LNCAP (cell line): ENCODE results near the gene PRODH.

Experiments
- TF ChIP-seq, protein P1 (sequence below): fragments of 450-650 bp; IDR thresholded peaks from 2 replicates; pipeline ENCODE4 v1.5.1; 2017; ENCODE audit warnings: mild to moderate bottlenecking

PRODH gene

DNA sequence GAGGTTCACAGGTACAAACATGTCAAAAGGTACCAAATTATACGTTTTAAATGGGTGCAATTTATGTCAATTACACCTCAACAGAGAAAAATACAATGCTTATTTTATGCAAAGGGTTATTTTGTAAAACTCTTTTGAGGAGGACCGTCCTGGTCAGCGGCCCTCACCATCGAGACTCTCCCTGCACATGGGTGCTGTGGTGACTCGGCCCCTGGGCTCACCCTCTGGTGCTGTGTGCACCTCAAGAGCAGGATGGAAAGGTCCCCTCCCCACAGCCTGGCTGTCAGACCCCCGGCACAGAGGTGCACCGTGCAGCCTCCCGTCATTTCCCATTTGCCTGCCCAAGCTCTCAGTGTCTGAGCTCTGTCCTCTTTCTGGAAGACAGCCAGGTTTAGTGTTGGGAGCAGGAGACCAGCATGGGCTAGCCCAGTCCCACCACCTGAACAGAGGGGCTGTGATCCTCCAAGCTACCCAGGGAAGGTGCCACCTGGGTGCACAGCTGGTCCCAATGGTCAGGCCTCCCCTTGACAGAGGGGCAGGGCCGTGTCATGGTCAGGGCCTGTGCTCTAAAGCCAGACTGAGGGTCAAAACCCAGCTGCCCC is 41.8 kb upstream of the PRODH start:
- TF ChIP-seq, protein P1, sequence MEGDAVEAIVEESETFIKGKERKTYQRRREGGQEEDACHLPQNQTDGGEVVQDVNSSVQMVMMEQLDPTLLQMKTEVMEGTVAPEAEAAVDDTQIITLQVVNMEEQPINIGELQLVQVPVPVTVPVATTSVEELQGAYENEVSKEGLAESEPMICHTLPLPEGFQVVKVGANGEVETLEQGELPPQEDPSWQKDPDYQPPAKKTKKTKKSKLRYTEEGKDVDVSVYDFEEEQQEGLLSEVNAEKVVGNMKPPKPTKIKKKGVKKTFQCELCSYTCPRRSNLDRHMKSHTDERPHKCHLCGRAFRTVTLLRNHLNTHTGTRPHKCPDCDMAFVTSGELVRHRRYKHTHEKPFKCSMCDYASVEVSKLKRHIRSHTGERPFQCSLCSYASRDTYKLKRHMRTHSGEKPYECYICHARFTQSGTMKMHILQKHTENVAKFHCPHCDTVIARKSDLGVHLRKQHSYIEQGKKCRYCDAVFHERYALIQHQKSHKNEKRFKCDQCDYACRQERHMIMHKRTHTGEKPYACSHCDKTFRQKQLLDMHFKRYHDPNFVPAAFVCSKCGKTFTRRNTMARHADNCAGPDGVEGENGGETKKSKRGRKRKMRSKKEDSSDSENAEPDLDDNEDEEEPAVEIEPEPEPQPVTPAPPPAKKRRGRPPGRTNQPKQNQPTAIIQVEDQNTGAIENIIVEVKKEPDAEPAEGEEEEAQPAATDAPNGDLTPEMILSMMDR: no peak

DNA sequence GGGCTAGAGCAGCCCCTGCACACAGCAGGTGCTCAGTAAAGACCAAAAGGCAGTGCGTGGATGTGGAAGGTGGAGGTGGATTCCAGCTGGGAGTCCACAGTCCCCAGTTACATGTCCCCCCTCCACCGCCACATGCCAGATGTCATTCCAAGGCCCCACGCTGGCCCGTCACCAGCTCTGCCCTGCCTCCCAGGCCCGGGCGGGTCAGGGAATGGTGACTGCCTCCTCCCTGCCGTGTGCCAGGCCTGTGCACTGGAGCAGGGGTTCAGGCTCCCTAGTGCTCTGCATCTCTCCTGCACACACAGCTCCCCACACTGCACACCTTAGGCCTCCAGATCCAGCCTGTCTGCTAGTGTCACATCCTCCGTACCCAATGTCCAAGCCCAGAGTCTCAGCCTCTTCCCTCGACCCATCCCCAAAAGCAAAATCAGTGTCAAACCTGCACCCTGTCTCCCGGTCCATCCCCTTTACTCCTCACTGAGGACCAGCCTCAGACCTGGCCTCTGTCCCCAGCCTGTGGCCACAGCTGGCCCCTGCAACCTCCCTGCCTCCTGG is 40.2 kb upstream of the PRODH start:
- TF ChIP-seq, protein P1: no peak

DNA sequence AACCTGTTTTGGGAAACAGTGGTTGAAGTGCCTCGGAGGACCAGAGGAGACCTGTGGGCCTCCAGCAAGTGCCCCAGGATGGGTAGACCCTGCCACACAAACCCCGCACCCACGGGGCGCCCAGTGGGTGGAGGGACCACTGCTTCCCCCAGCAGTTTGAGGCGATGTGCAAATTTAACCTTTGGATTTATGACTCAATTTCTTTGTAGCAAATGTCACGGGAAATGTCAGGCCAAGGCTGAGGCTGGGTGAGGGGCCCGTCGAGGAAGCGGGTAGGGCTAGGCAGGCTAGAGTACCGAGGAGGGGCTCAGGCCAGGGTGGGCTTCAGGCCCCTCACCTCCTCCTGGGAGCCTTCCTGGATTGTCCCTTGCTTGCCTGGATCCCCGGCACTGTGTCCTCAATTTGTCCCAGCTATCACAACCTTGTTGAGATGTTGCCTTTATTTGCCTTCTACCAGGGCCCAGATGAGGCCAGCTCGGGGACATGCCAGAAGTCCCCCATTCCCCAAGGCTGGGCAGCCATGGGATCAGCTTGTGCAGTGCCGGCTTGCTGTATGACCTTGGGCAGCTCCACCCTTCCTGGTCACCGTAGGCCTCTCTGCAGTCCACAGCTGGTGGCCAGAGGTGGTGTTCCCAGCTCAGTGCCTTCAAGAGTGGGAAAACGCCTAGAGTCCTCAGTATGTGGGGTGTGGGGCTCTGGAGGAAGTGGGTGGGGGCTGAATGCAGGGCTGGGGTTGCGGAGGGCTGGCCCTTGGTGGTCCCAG is 39.5 kb upstream of the PRODH start:
- TF ChIP-seq, protein P1: no peak

DNA sequence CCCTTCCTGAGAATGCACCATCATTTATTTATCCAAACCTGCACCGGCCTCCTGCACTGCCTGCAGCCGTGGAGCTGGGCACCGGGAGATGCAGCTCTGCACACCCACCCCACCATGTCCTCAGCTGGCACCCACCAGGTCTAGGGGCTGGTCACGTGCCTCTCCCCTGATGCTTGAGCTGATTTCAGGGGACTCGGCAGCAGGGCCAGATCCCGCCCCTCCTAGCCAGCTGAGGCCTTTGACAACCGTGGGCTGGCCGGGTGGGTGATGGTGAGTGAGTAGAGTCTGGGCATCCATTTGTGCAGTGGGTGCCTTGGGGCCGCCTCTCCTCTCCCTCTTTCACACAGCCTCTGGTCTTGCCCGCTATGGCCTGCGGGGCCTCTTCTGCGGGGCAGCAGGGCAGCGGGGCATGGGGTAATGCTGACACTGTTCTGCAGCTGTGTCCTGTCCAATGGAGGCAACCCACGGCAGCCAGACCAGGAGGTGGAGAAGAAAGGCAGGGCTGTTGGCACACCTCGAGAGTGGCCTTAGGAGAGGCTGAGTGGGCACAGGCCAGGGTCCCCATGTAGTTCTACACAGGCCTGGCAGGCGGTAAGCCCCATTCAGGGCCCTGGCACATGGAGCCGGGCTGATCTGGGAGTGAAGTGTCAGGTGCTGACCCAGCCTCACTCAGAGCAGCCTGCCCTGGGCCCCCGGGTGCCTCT is 38.5 kb upstream of the PRODH start:
- TF ChIP-seq, protein P1: no peak

DNA sequence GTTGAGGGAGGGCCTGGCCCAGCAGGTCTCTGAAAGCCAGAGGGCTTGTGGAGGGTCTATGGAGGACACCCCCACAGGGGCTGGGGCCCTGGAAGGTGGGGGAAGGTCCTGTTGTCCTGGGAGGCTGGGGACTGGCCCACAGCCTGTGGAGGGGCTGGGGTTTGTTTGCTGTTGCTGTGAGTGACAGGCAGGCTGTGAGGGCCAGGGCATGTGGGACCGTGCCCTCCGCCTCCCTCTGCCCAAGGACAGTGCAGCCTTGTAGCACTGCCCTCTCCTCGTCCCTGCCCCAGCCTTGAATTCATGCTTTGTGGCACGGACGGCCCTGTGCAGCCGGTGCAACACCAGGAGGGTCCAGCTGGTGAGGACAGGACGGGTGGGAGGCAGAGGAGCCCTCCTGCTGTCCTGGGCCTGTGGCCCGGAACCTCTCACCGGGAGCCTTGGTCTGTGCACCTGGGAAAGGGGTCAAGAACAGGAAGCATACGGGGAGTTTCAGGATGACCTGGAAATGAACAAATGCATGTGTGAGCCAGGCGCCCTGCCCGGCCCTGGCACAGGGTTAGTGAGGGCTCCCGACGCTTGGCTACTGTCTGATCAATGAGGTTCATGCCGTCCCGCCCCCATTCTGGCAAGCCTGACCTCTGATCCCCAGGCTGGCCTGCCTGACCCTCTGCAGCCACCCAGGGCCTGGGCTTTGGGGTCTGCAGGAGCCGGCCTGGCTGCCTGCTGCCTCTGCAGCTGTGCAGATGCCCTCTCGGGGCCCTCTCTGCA is 37.4 kb upstream of the PRODH start:
- TF ChIP-seq, protein P1: no peak

DNA sequence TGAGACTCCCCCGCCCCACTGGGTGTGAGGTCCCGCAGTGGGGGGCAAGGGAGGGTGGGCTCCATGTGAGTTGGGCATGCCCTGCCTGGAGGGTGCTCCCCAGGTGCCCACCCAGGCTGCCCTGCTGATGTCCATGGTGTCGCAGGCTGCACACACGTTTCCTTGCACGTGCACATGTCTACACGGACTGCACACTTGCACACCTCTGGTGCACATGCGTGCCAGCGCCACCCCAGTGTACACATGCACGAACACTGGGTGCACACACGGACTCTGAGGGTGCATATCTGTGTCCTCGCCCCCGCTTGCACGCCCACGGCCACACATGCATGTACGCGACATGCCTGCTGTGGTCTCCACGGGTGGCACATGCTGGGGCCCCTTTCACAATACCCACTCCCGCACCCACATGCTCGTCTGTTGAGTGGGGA is 35.2 kb upstream of the PRODH start:
- TF ChIP-seq, protein P1: no peak

DNA sequence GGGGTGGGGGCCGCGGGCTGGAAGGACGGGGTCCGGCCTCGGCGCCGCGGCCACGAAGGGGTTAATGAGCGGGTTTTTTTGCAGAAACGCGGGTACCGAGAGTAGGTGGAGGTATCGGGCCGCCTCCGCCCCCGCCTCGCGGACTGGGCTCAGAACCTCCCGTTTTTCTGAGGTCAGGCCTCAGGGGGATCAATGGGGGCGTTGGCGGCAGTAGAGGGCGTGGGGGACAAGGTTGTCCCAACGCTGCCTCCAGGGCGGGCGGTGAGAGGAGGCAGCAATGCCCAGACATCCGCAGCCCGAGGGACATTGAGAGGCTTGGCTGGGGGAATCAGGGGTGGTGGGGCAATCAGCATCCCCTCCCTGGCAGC is 34.8 kb upstream of the PRODH start:
- TF ChIP-seq, protein P1: no peak
